Activated CD4-positive, alpha-beta memory T cell treated with anti-CD3 and anti-CD28 coated beads for 36 hours (primary cell): Measurements from ENCODE around the gene DPP8. TPM values are rescaled to one million over a fixed set of nuclear protein-coding genes. Genes with fewer than 3 reads are reported as not detected.

Source experiments
- CTCF ChIA-PET: fragments of 350-600 bp; sonication (Branson Sonifier 250); formaldehyde crosslinking; loops from one replicate; lab custom pipeline; 2021; ENCODE audit warnings: antibody characterized with exemption, inconsistent platforms; lab: Charles Lee
- POLR2A ChIA-PET: fragments of 350-600 bp; sonication (Branson Sonifier 250); formaldehyde crosslinking; loops from one replicate; lab custom pipeline; 2021; ENCODE audit warnings: antibody characterized with exemption; lab: Charles Lee
- DNase-seq: peaks from one replicate; pipeline ENCODE4 v3.0.0-alpha.2; 2020
- H3K27ac Mint-ChIP-seq: one replicate; pipeline ENCODE4 v1.8.0; 2021; ENCODE audit warnings: mixed read lengths
- H3K27me3 Mint-ChIP-seq: one replicate; pipeline ENCODE4 v1.8.0; 2021; ENCODE audit warnings: mixed read lengths
- H3K36me3 Mint-ChIP-seq: one replicate; pipeline ENCODE4 v1.8.0; 2021; ENCODE audit warnings: mixed read lengths
- H3K4me1 Mint-ChIP-seq: one replicate; pipeline ENCODE4 v1.8.0; 2021; ENCODE audit warnings: low read depth, mixed read lengths
- H3K4me3 Mint-ChIP-seq: one replicate; pipeline ENCODE4 v1.8.0; 2021; ENCODE audit warnings: mild to moderate bottlenecking, mixed read lengths
- H3K9me3 Mint-ChIP-seq: one replicate; pipeline ENCODE4 v1.8.0; 2021; ENCODE audit warnings: mixed read lengths
- intact Hi-C: fragments of 100-400 bp; cut with micrococcal nuclease; formaldehyde crosslinking; loops from one replicate; pipeline ENCODE4 v1.15.1; 2023
- total RNA-seq, 2 experiments: library from RNA; stranded (reverse); gene quantifications; one replicate each; pipeline ENCODE4 v1.2.3, GENCODE V29; 2021

DPP8 gene
- total RNA-seq, 2 experiments from 2014 or later: 24.9 to 27.1 TPM

DNA sequence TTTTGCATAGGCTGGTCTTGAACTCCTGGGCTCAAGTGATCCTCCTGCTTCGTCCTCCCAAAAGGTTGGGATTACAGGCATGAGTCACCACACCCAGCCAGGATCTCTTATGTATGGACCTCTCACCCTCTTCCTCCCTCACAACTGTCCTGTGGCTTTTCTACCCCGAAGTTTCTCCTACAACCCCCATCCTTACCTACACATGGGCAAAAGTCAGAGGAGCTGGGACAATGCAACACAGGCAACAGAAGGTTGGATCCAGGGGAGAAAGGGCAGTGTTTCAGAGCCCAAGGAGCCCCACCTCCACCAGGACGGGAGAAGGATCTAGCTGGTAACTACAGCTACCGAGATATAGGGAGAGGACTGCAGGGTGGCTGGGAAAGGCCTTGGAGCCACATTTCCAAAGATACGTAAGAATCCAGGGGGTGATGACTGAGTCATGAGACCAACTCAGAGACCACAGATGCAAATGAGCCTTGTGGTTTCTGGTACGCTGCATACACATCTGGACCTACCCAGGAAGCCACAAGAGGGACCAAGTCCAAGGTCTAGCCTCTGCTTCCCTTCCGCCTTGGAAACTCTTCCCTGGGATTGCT lies 108.4 kb downstream of the DPP8 start:
- CTCF ChIA-PET: no interaction called here
- no peak overlapping the region for H3K27ac Mint-ChIP-seq
- POLR2A ChIA-PET: no interaction called here
- no peaks in the 10 kb centered on the region for H3K9me3 Mint-ChIP-seq
- no peak overlapping the region for H3K4me3 Mint-ChIP-seq
- H3K36me3 Mint-ChIP-seq: no peaks in the 10 kb centered on the region
- no peaks in the 10 kb centered on the region for H3K4me1 Mint-ChIP-seq
- peaks cover 16% of the 10 kb centered on the region for H3K27me3 Mint-ChIP-seq
- DNase-seq: no peak
- intact Hi-C loops: no loop called here

GRCh38 chr15:65408324-65409035 lies 109.0 kb downstream of the DPP8 start:
- H3K9me3 Mint-ChIP-seq: no peaks in the 10 kb centered on the region
- no peak overlapping the region for H3K4me3 Mint-ChIP-seq
- CTCF ChIA-PET: interaction anchor here (1.0 kb wide), 1 partner anchor 23 kb away, joined by 3 read pairs; no protein-coding TSS in a partner anchor
- H3K27me3 Mint-ChIP-seq: peaks cover 20% of the 10 kb centered on the region
- POLR2A ChIA-PET: no interaction called here
- no peaks in the 10 kb centered on the region for H3K36me3 Mint-ChIP-seq
- no peak for DNase-seq
- no peaks in the 10 kb centered on the region for H3K4me1 Mint-ChIP-seq
- no peak overlapping the region for H3K27ac Mint-ChIP-seq
- intact Hi-C loops: no loop called here

- CTCF ChIA-PET: no interaction called here
- peaks cover 29% of the 10 kb centered on the region for H3K27me3 Mint-ChIP-seq
- no peak for DNase-seq
- H3K27ac Mint-ChIP-seq: no peak overlapping the region
- intact Hi-C loops: no loop called here
- no peaks in the 10 kb centered on the region for H3K36me3 Mint-ChIP-seq
- POLR2A ChIA-PET: no interaction called here
- H3K4me1 Mint-ChIP-seq: no peaks in the 10 kb centered on the region
- no peak overlapping the region for H3K4me3 Mint-ChIP-seq
- no peaks in the 10 kb centered on the region for H3K9me3 Mint-ChIP-seq
These were observed 111.0 kb downstream of the DPP8 start for GRCh38 chr15:65406424-65407000.

- Mint-ChIP-seq H3K9me3 (no peaks in the 10 kb centered on the region), H3K27me3 (peaks cover 29% of the 10 kb centered on the region), H3K4me3 (no peak overlapping the region), H3K4me1 (no peaks in the 10 kb centered on the region), H3K36me3 (no peaks in the 10 kb centered on the region), H3K27ac (no peak overlapping the region)
- DNase-seq: no peak
- ChIA-PET CTCF (interaction anchor here (1.6 kb wide), 1 partner anchor 21 kb away, joined by 7 read pairs; no protein-coding TSS in a partner anchor), POLR2A (no interaction called here)
- intact Hi-C loops: no loop called here
These were observed 111.6 kb downstream of the DPP8 start for GRCh38 chr15:65405791-65406423.

DNA sequence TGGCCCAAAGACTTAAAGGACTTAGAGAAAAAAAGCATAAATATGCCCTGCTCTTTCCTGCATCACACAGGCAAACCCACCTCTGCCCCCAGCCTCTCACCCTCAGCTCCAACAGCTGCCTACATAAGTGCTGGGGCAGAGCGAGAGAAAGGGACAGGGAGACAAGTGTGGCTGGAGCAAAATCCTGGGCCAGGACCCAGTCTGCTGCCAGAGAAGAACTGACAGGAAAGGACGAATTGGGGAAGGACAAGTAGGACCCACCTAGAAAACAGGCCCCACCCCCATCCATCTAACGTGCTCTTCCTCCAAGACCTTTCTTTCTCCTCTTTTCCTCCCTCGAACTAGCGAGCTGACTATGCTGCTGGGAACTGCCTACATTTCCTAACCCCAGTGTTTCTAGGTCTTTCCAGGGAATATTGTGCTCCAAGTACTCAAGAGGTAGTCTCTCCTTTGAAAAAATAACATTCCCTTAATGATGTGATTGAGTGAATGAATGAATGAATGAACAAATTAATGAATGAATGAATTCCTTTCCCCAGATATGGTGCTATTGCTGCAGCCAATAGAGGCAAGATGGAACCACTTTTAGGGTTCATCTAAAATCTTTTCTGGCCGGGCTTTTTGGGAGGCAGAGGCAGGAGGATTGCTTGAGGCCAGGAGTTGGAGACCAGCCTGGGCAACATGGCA lies 113.2 kb downstream of the DPP8 start:
- Mint-ChIP-seq H3K4me3 (no peak overlapping the region), H3K27ac (no peak overlapping the region), H3K4me1 (no peaks in the 10 kb centered on the region), H3K9me3 (no peaks in the 10 kb centered on the region), H3K27me3 (peaks cover 30% of the 10 kb centered on the region), H3K36me3 (no peaks in the 10 kb centered on the region)
- ChIA-PET POLR2A (no interaction called here), CTCF (interaction anchor here (0.6 to 1.6 kb wide), 2 partner anchors 19 to 33 kb away, joined by 4 to 7 read pairs; no protein-coding TSS in a partner anchor)
- DNase-seq: no peak
- intact Hi-C loops: no loop called here

- ChIA-PET CTCF (no interaction called here), POLR2A (no interaction called here)
- no peak overlapping the region for H3K4me3 Mint-ChIP-seq
- no peaks in the 10 kb centered on the region for H3K4me1 Mint-ChIP-seq
- H3K27me3 Mint-ChIP-seq: peaks cover 30% of the 10 kb centered on the region
- no peak overlapping the region for H3K27ac Mint-ChIP-seq
- no peaks in the 10 kb centered on the region for H3K36me3 Mint-ChIP-seq
- H3K9me3 Mint-ChIP-seq: no peaks in the 10 kb centered on the region
- no peak for DNase-seq
- intact Hi-C loops: no loop called here
These were observed 114.5 kb downstream of the DPP8 start for GRCh38 chr15:65402961-65403360.

GRCh38 chr15:65401611-65402240 lies 115.8 kb downstream of the DPP8 start:
- intact Hi-C loops: loop anchor here (2.0 kb wide), 1 partner anchor 17 kb away; no protein-coding TSS in a partner anchor
- H3K4me1 Mint-ChIP-seq: peaks cover under 1% of the 10 kb centered on the region
- no peak overlapping the region for H3K27ac Mint-ChIP-seq
- CTCF ChIA-PET: interaction anchor here (0.6 to 3.8 kb wide), 11 partner anchors 12 to 339 kb away, joined by 3 to 50 read pairs (median 4); no protein-coding TSS in a partner anchor
- no peak for DNase-seq
- no peaks in the 10 kb centered on the region for H3K9me3 Mint-ChIP-seq
- H3K4me3 Mint-ChIP-seq: no peak overlapping the region
- POLR2A ChIA-PET: no interaction called here
- peaks cover 40% of the 10 kb centered on the region for H3K27me3 Mint-ChIP-seq
- no peaks in the 10 kb centered on the region for H3K36me3 Mint-ChIP-seq

- peaks cover 46% of the 10 kb centered on the region for H3K27me3 Mint-ChIP-seq
- ChIA-PET POLR2A (no interaction called here), CTCF (interaction anchor here (0.6 to 3.8 kb wide), 11 partner anchors 10 to 338 kb away, joined by 3 to 50 read pairs (median 4); no protein-coding TSS in a partner anchor)
- H3K9me3 Mint-ChIP-seq: no peaks in the 10 kb centered on the region
- intact Hi-C loops: loop anchor here (1.0 to 2.0 kb wide), 2 partner anchors 16 to 83 kb away; no protein-coding TSS in a partner anchor
- DNase-seq: peak; percentile 68
- no peak overlapping the region for H3K27ac Mint-ChIP-seq
- no peak overlapping the region for H3K4me3 Mint-ChIP-seq
- peaks cover 6% of the 10 kb centered on the region for H3K4me1 Mint-ChIP-seq
- no peaks in the 10 kb centered on the region for H3K36me3 Mint-ChIP-seq
These were observed 116.5 kb downstream of the DPP8 start for GRCh38 chr15:65400760-65401610.

DNA sequence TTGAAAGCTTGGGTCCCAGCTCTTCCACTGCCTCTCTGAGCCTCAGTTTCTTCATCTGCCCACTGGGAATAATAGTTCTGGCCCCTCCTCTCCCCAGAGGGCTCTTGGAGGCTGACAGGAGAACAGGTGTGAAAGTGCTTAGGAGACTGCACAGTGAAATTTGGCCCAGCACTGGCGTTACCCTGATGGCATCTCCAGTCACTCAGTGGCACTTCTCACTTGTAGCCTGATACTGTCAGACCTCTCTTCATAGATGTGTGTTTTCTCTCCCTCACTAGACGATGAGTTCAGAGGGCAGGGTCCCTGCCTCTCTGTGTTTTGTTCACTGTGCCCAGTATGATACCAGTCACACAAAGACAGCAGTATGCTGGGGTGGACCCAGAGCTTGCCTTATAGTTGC lies 117.5 kb downstream of the DPP8 start:
- POLR2A ChIA-PET: no interaction called here
- intact Hi-C loops: loop anchor here (1.0 to 2.0 kb wide), 2 partner anchors 15 to 82 kb away; no protein-coding TSS in a partner anchor
- no peak overlapping the region for H3K4me3 Mint-ChIP-seq
- CTCF ChIA-PET: interaction anchor here (0.7 to 3.8 kb wide), 9 partner anchors 9 to 220 kb away, joined by 3 to 50 read pairs (median 6); no protein-coding TSS in a partner anchor
- H3K27ac Mint-ChIP-seq: no peak overlapping the region
- DNase-seq: no peak
- no peaks in the 10 kb centered on the region for H3K9me3 Mint-ChIP-seq
- H3K27me3 Mint-ChIP-seq: peaks cover 52% of the 10 kb centered on the region
- peaks cover 6% of the 10 kb centered on the region for H3K4me1 Mint-ChIP-seq
- no peaks in the 10 kb centered on the region for H3K36me3 Mint-ChIP-seq

DNA sequence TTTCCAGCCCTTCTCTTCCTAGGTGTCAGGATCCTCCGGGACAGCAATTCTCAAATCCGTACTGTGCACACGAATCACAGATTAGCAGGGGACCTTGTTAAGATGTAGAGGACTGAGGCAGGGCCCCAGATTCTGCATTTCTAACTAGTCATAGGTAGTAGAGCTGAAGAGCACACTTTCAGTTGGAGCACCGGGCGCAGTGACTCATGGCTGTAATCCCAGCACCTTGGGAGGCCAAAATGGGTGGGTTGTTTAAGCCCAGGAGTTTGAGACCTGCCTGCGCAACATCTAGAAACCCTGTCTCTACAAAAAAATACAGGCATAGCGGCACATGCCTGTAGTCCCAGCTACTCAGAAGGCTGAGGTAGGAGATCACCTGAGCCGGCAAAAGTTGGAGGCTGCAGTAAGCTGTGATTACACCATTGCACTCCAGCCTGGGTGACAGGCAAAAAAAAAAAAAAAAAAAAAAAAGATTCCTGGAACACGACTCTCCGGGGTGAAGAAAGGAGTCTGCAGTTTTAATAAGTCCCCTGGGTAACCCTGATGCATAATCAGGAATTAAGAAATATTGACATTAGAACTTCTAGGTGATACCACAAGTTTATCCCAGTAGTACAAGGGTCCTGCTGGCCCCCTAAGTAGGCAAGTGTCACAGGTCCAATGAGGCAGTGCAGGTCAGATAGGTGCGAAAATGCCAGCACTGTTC lies 118.3 kb downstream of the DPP8 start:
- H3K9me3 Mint-ChIP-seq: no peaks in the 10 kb centered on the region
- intact Hi-C loops: no loop called here
- H3K4me3 Mint-ChIP-seq: no peak overlapping the region
- H3K27ac Mint-ChIP-seq: no peak overlapping the region
- peaks cover 6% of the 10 kb centered on the region for H3K4me1 Mint-ChIP-seq
- no peak for DNase-seq
- ChIA-PET POLR2A (no interaction called here), CTCF (interaction anchor here (1.1 to 3.8 kb wide), 4 partner anchors 14 to 211 kb away, joined by 3 to 50 read pairs (median 14); no protein-coding TSS in a partner anchor)
- H3K36me3 Mint-ChIP-seq: no peaks in the 10 kb centered on the region
- peaks cover 55% of the 10 kb centered on the region for H3K27me3 Mint-ChIP-seq
